ENCODE measurements around the gene USP32.

DNA sequence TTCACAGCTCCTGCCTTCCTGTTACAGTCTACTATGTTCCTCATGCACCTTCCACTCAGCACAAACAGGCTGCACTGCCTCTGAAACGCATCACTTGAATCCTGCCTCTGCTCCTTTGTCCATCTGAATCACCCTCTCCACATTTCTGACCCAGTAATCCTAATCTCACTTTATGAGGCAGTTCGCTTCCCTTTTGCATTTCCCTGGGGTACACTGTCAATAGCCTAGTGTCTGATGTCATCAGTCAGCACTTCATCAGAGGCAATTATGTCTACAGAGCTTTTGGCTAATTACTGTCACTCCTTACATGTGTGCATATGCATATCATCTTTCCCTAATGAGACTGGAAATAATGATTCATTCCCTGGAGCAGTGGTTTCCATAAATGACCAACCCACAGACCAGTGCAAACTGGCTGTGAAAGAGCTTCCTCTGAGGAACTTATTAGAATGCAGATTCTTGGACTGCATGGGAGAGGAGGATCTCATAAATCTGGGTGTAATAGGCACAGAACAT, 218.6 kb downstream of the USP32 start:
- TF ChIP-seq, protein P1, sequence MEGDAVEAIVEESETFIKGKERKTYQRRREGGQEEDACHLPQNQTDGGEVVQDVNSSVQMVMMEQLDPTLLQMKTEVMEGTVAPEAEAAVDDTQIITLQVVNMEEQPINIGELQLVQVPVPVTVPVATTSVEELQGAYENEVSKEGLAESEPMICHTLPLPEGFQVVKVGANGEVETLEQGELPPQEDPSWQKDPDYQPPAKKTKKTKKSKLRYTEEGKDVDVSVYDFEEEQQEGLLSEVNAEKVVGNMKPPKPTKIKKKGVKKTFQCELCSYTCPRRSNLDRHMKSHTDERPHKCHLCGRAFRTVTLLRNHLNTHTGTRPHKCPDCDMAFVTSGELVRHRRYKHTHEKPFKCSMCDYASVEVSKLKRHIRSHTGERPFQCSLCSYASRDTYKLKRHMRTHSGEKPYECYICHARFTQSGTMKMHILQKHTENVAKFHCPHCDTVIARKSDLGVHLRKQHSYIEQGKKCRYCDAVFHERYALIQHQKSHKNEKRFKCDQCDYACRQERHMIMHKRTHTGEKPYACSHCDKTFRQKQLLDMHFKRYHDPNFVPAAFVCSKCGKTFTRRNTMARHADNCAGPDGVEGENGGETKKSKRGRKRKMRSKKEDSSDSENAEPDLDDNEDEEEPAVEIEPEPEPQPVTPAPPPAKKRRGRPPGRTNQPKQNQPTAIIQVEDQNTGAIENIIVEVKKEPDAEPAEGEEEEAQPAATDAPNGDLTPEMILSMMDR (IDR thresholded peaks at IDR 0.05; ENCODE audit: low read depth, low read length, missing input control) = no peak
- TF ChIP-seq ATF3 (IDR thresholded peaks at IDR 0.05) = no peak
- no peak for TF ChIP-seq TAF1 (conservative IDR thresholded peaks at IDR 0.05)
- TF ChIP-seq REST (IDR thresholded peaks at IDR 0.05) = no peak
- TF ChIP-seq RXRA (IDR thresholded peaks at IDR 0.05) = no peak
- no peak for TF ChIP-seq GABPA (IDR thresholded peaks at IDR 0.05 in 1 of 2, conservative IDR thresholded peaks at IDR 0.05 in 1 of 2)
- TF ChIP-seq, protein P2, sequence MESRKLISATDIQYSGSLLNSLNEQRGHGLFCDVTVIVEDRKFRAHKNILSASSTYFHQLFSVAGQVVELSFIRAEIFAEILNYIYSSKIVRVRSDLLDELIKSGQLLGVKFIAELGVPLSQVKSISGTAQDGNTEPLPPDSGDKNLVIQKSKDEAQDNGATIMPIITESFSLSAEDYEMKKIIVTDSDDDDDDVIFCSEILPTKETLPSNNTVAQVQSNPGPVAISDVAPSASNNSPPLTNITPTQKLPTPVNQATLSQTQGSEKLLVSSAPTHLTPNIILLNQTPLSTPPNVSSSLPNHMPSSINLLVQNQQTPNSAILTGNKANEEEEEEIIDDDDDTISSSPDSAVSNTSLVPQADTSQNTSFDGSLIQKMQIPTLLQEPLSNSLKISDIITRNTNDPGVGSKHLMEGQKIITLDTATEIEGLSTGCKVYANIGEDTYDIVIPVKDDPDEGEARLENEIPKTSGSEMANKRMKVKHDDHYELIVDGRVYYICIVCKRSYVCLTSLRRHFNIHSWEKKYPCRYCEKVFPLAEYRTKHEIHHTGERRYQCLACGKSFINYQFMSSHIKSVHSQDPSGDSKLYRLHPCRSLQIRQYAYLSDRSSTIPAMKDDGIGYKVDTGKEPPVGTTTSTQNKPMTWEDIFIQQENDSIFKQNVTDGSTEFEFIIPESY (IDR thresholded peaks at IDR 0.05) = no peak
- no peak for TF ChIP-seq YY1 (IDR thresholded peaks at IDR 0.05)
- no peak for TF ChIP-seq JUND (IDR thresholded peaks at IDR 0.05)
- no peak for TF ChIP-seq MAX (IDR thresholded peaks at IDR 0.05)
- TF ChIP-seq SP1 (IDR thresholded peaks at IDR 0.05) = no peak
- TF ChIP-seq HNF4G (IDR thresholded peaks at IDR 0.05) = no peak
- TF ChIP-seq RAD21 (IDR thresholded peaks at IDR 0.05) = no peak
- TF ChIP-seq HNF4A (conservative IDR thresholded peaks at IDR 0.05) = no peak
